Measurements from ENCODE around the gene ANAPC1. TPM values are rescaled to one million over a fixed set of nuclear protein-coding genes. Genes with fewer than 3 reads are reported as not detected.

The ANAPC1 gene
- total and polyA plus RNA-seq, 7 experiments from 2014 or later: 30.6 to 77.2 (median 58.5) TPM

- Histone ChIP-seq H3K27ac (ENCODE audit: low read depth, low read length) (no peak overlapping the region), H3K4me3 (ENCODE audit: low read length) (peak overlapping the region; percentile 61), H3K27me3 (ENCODE audit: control insufficient read depth in 2 of 2, insufficient read depth in 2 of 2, low read length in 2 of 2) (no peaks in the 10 kb centered on the region), H3K36me3 (ENCODE audit: control insufficient read depth in 2 of 3, insufficient read depth in 3 of 3, low read length in 3 of 3) (no peaks in the 10 kb centered on the region), H3K4me1 (ENCODE audit: control insufficient read depth in 2 of 2, insufficient read depth in 2 of 2, low read length in 2 of 2) (peaks cover 0 to 6% of the 10 kb centered on the region in 2 donors), H3K9me3 (ENCODE audit: control insufficient read depth in 2 of 3, low read length in 3 of 3) (no peaks in the 10 kb centered on the region)
- intact Hi-C loops (cut with micrococcal nuclease): loop anchor here (1.0 to 2.0 kb wide), 2 partner anchors 14 to 15 kb away; partner anchors contain the start of gene ANAPC1 (in 2 of the 2)
- Mint-ChIP-seq H3K27ac (peak overlapping the region in 3 of 9 donors; percentile 28 to 75 (median 59)), H3K4me1 (peaks cover 4 to 21% (median 13%) of the 10 kb centered on the region in 7 donors), H3K36me3 (no peaks in the 10 kb centered on the region), H3K4me3 (peak overlapping the region; percentile 65 to 88 (median 77)), H3K27me3 (peaks cover 0 to 57% (median 26%) of the 10 kb centered on the region in 5 donors), H3K9me3 (no peaks in the 10 kb centered on the region)
- POLR2A ChIA-PET: interaction anchor here (0.7 to 1.4 kb wide), 3 partner anchors 11 to 21 kb away, joined by 3 to 4 read pairs (median 3); no protein-coding TSS in a partner anchor
- ATAC-seq: peak; percentile 26
- peak in 7 of 9 donors; percentile 15 to 41 (median 21) for DNase-seq
- CTCF ChIA-PET: no interaction called here
These were observed 14.9 kb upstream of the ANAPC1 start for GRCh38 chr2:111898703-111899514.

GRCh38 chr2:111897924-111898702, 14.1 kb upstream of the ANAPC1 start, which contains the start of gene MERTK:
TSS of gene MERTK (plus strand) at chr2:111898607. CDS start at chr2:111898736, 129 bp downstream.
- DNase-seq (peak; percentile 26 to 70 (median 50)), ATAC-seq (peak; percentile 86)
- Mint-ChIP-seq H3K9me3 (no peaks in the 10 kb centered on the region), H3K4me3 (peak within 1 kb of the TSS; percentile 68 to 88 (median 82)), H3K27me3 (peaks cover 0 to 56% (median 26%) of the 10 kb centered on the region in 5 donors), H3K27ac (peak within 1 kb of the TSS in 4 of 9 donors; percentile 28 to 75 (median 48)), H3K36me3 (no peaks in the 10 kb centered on the region), H3K4me1 (peaks cover 4 to 21% (median 13%) of the 10 kb centered on the region in 7 donors)
- Histone ChIP-seq H3K4me1 (ENCODE audit: control insufficient read depth in 2 of 2, insufficient read depth in 2 of 2, low read length in 2 of 2) (peaks cover 0 to 6% of the 10 kb centered on the region in 2 donors), H3K27ac (ENCODE audit: low read depth, low read length) (no peak within 1 kb of the TSS), H3K27me3 (ENCODE audit: control insufficient read depth in 2 of 2, insufficient read depth in 2 of 2, low read length in 2 of 2) (no peaks in the 10 kb centered on the region), H3K36me3 (ENCODE audit: control insufficient read depth in 2 of 3, insufficient read depth in 3 of 3, low read length in 3 of 3) (no peaks in the 10 kb centered on the region), H3K4me3 (ENCODE audit: low read length) (peak within 1 kb of the TSS; percentile 65), H3K9me3 (ENCODE audit: control insufficient read depth in 2 of 3, low read length in 3 of 3) (no peaks in the 10 kb centered on the region)
- ChIA-PET CTCF (interaction anchor here (1.0 kb wide), 1 partner anchor 153 kb away, joined by 3 read pairs; no protein-coding TSS in a partner anchor), POLR2A (no interaction called here)
- intact Hi-C loops (cut with micrococcal nuclease): loop anchor here (1.0 to 2.0 kb wide), 2 partner anchors 13 to 14 kb away; partner anchors contain the start of gene ANAPC1 (in 2 of the 2)

GRCh38 chr2:111897630-111897923, 13.6 kb upstream of the ANAPC1 start:
- DNase-seq: no peak
- ATAC-seq: no peak
- no peaks in the 10 kb centered on the region for H3K9me3 Mint-ChIP-seq
- H3K4me3 Mint-ChIP-seq: peak overlapping the region; percentile 68 to 87 (median 82)
- H3K27me3 ChIP-seq (ENCODE audit: control insufficient read depth in 2 of 2, insufficient read depth in 2 of 2, low read length in 2 of 2): no peaks in the 10 kb centered on the region
- POLR2A ChIA-PET: no interaction called here
- H3K27ac Mint-ChIP-seq: peak overlapping the region in 2 of 9 donors; percentile 36
- peaks cover 0 to 52% (median 26%) of the 10 kb centered on the region in 5 donors for H3K27me3 Mint-ChIP-seq
- H3K36me3 ChIP-seq (ENCODE audit: control insufficient read depth in 2 of 3, insufficient read depth in 3 of 3, low read length in 3 of 3): no peaks in the 10 kb centered on the region
- H3K4me1 Mint-ChIP-seq: peaks cover 4 to 21% (median 13%) of the 10 kb centered on the region in 7 donors
- CTCF ChIA-PET: interaction anchor here (1.0 kb wide), 1 partner anchor 153 kb away, joined by 3 read pairs; no protein-coding TSS in a partner anchor
- H3K4me3 ChIP-seq (ENCODE audit: low read length): peak overlapping the region; percentile 65
- peaks cover 0 to 6% of the 10 kb centered on the region in 2 donors for H3K4me1 ChIP-seq (ENCODE audit: control insufficient read depth in 2 of 2, insufficient read depth in 2 of 2, low read length in 2 of 2)
- H3K36me3 Mint-ChIP-seq: no peaks in the 10 kb centered on the region
- no peak overlapping the region for H3K27ac ChIP-seq (ENCODE audit: low read depth, low read length)
- intact Hi-C loops (cut with micrococcal nuclease): no loop called here
- H3K9me3 ChIP-seq (ENCODE audit: control insufficient read depth in 2 of 3, low read length in 3 of 3): no peaks in the 10 kb centered on the region

GRCh38 chr2:111896576-111896975, 12.6 kb upstream of the ANAPC1 start:
- no peaks in the 10 kb centered on the region for H3K9me3 Mint-ChIP-seq
- peak overlapping the region in 9 of 10 donors; percentile 9 to 87 (median 55) for H3K4me3 Mint-ChIP-seq
- no peaks in the 10 kb centered on the region for H3K9me3 ChIP-seq (ENCODE audit: control insufficient read depth in 2 of 3, low read length in 3 of 3)
- H3K36me3 Mint-ChIP-seq: no peaks in the 10 kb centered on the region
- POLR2A ChIA-PET: interaction anchor here (1.0 kb wide), 1 partner anchor 9 kb away, joined by 3 read pairs; no protein-coding TSS in a partner anchor
- CTCF ChIA-PET: interaction anchor here (1.4 kb wide), 1 partner anchor 152 kb away, joined by 5 read pairs; no protein-coding TSS in a partner anchor
- ATAC-seq (no peak), DNase-seq (no peak)
- no peaks in the 10 kb centered on the region for H3K36me3 ChIP-seq (ENCODE audit: control insufficient read depth in 2 of 3, insufficient read depth in 3 of 3, low read length in 3 of 3)
- H3K4me3 ChIP-seq (ENCODE audit: low read length): no peak overlapping the region
- no peaks in the 10 kb centered on the region for H3K27me3 ChIP-seq (ENCODE audit: control insufficient read depth in 2 of 2, insufficient read depth in 2 of 2, low read length in 2 of 2)
- H3K27me3 Mint-ChIP-seq: peaks cover 0 to 46% (median 22%) of the 10 kb centered on the region in 5 donors
- peaks cover 0 to 6% of the 10 kb centered on the region in 2 donors for H3K4me1 ChIP-seq (ENCODE audit: control insufficient read depth in 2 of 2, insufficient read depth in 2 of 2, low read length in 2 of 2)
- peaks cover 4 to 21% (median 13%) of the 10 kb centered on the region in 7 donors for H3K4me1 Mint-ChIP-seq
- H3K27ac ChIP-seq (ENCODE audit: low read depth, low read length): no peak overlapping the region
- H3K27ac Mint-ChIP-seq: peak overlapping the region in 1 of 9 donors; percentile 68
- intact Hi-C loops (cut with micrococcal nuclease): no loop called here

GRCh38 chr2:111896024-111896423, 12.0 kb upstream of the ANAPC1 start:
- CTCF ChIA-PET: interaction anchor here (0.7 to 1.4 kb wide), 2 partner anchors 153 to 336 kb away, joined by 5 read pairs; no protein-coding TSS in a partner anchor
- Mint-ChIP-seq H3K36me3 (no peaks in the 10 kb centered on the region), H3K27me3 (peaks cover 0 to 40% (median 22%) of the 10 kb centered on the region in 5 donors), H3K4me3 (peak overlapping the region in 4 of 10 donors; percentile 9 to 60 (median 39)), H3K4me1 (peaks cover 4 to 21% (median 13%) of the 10 kb centered on the region in 7 donors), H3K27ac (no peak overlapping the region), H3K9me3 (no peaks in the 10 kb centered on the region)
- POLR2A ChIA-PET: interaction anchor here (1.0 to 1.1 kb wide), 2 partner anchors 9 to 158 kb away, joined by 3 read pairs; no protein-coding TSS in a partner anchor
- H3K4me1 ChIP-seq (ENCODE audit: control insufficient read depth in 2 of 2, insufficient read depth in 2 of 2, low read length in 2 of 2): peaks cover 0 to 6% of the 10 kb centered on the region in 2 donors
- no peak overlapping the region for H3K4me3 ChIP-seq (ENCODE audit: low read length)
- intact Hi-C loops (cut with micrococcal nuclease): no loop called here
- H3K9me3 ChIP-seq (ENCODE audit: control insufficient read depth in 2 of 3, low read length in 3 of 3): no peaks in the 10 kb centered on the region
- H3K27ac ChIP-seq (ENCODE audit: low read depth, low read length): no peak overlapping the region
- no peaks in the 10 kb centered on the region for H3K27me3 ChIP-seq (ENCODE audit: control insufficient read depth in 2 of 2, insufficient read depth in 2 of 2, low read length in 2 of 2)
- no peak for DNase-seq
- no peaks in the 10 kb centered on the region for H3K36me3 ChIP-seq (ENCODE audit: control insufficient read depth in 2 of 3, insufficient read depth in 3 of 3, low read length in 3 of 3)
- ATAC-seq: no peak

GRCh38 chr2:111884592-111884964, 585 bp upstream of the ANAPC1 start:
- ChIA-PET POLR2A (interaction anchor here (0.6 to 1.9 kb wide), 5 partner anchors 8 to 699 kb away, joined by 3 to 7 read pairs (median 4); partner anchors contain the start of gene TMEM87B), CTCF (no interaction called here)
- Mint-ChIP-seq H3K9me3 (no peaks in the 10 kb centered on the region), H3K4me3 (peak overlapping the region; percentile 92 to 99 (median 96)), H3K27me3 (no peaks in the 10 kb centered on the region), H3K27ac (peak overlapping the region; percentile 92 to 98 (median 96)), H3K4me1 (peaks cover 0 to 26% (median 13%) of the 10 kb centered on the region in 7 donors), H3K36me3 (peaks cover 0 to 7% (median 0%) of the 10 kb centered on the region in 5 donors)
- no peak for DNase-seq
- peak overlapping the region; percentile 69 for H3K4me3 ChIP-seq (ENCODE audit: low read length)
- H3K36me3 ChIP-seq (ENCODE audit: control insufficient read depth in 2 of 3, insufficient read depth in 3 of 3, low read length in 3 of 3): peaks cover 0 to 8% (median 0%) of the 10 kb centered on the region in 3 experiments
- intact Hi-C loops (cut with micrococcal nuclease): loop anchor here (1.0 to 10.0 kb wide), 13 partner anchors 14 to 1210 kb away; partner anchors contain the start of genes CHCHD5 (in 2 of the 2), MERTK (in 2 of the 2), ZC3H8 (in 2 of the 2) and BCL2L11 (in 1 of the 2)
- H3K27me3 ChIP-seq (ENCODE audit: control insufficient read depth in 2 of 2, insufficient read depth in 2 of 2, low read length in 2 of 2): no peaks in the 10 kb centered on the region
- ATAC-seq: no peak
- H3K4me1 ChIP-seq (ENCODE audit: control insufficient read depth in 2 of 2, insufficient read depth in 2 of 2, low read length in 2 of 2): peaks cover 0 to 10% of the 10 kb centered on the region in 2 donors
- H3K27ac ChIP-seq (ENCODE audit: low read depth, low read length): peak overlapping the region; percentile 85
- H3K9me3 ChIP-seq (ENCODE audit: control insufficient read depth in 2 of 3, low read length in 3 of 3): no peaks in the 10 kb centered on the region

Measured in naive thymus-derived CD4-positive, alpha-beta T cell (primary cell).